Retinal pigment epithelial cell (primary cell): ENCODE measurements around the gene SYNJ2.
A peak's percentile ranks its signal among the peaks of the same experiment; 100 is the strongest.

ENCODE experiments used
- DNase-seq: peaks from one replicate; pipeline ENCODE4 v3.0.0-alpha.2; 2010; ENCODE audit warnings: low read depth
- H3K4me3 ChIP-seq: 2 replicates; pipeline ENCODE4 v1.5.1; 2011; ENCODE audit warnings: mild to moderate bottlenecking, low read length, control low read depth, moderate library complexity
- TF ChIP-seq, protein P1 (sequence below): conservative IDR thresholded peaks from 2 replicates; pipeline ENCODE4 v1.5.1; 2011; ENCODE audit warnings: low read depth, low read length, control low read depth, inconsistent platforms

SYNJ2 gene

DNA sequence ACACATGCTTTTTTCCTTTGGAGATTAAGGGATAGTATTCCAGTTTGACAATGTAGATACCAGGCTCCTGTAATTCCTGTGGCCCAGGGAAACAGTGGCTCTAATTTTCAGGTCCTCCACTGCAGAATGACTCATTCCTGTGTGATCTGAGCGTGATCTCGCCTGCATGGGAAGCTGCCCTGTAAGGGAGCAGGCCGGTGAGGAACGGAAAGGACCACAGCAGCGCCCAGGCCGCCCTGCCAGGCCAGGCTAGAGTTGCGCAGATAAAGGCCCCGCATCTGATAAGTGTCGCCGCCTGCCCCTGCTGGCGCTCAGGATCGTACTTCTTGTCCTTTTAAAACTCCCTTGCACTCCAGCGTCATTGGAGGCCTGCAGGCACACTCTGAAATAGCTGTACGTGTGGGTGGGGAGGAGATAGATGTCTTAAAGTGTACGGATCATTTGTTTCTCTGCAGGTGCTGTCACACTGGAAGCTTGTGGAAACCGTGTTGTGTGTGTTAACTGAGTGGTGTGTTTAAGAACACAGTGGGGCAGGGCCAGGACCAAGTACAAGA lies 60.7 kb downstream of the SYNJ2 start:
- H3K4me3 ChIP-seq: no peak overlapping the region
- TF ChIP-seq, protein P1, sequence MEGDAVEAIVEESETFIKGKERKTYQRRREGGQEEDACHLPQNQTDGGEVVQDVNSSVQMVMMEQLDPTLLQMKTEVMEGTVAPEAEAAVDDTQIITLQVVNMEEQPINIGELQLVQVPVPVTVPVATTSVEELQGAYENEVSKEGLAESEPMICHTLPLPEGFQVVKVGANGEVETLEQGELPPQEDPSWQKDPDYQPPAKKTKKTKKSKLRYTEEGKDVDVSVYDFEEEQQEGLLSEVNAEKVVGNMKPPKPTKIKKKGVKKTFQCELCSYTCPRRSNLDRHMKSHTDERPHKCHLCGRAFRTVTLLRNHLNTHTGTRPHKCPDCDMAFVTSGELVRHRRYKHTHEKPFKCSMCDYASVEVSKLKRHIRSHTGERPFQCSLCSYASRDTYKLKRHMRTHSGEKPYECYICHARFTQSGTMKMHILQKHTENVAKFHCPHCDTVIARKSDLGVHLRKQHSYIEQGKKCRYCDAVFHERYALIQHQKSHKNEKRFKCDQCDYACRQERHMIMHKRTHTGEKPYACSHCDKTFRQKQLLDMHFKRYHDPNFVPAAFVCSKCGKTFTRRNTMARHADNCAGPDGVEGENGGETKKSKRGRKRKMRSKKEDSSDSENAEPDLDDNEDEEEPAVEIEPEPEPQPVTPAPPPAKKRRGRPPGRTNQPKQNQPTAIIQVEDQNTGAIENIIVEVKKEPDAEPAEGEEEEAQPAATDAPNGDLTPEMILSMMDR: peak; percentile 1
- DNase-seq: peak; percentile 95

DNA sequence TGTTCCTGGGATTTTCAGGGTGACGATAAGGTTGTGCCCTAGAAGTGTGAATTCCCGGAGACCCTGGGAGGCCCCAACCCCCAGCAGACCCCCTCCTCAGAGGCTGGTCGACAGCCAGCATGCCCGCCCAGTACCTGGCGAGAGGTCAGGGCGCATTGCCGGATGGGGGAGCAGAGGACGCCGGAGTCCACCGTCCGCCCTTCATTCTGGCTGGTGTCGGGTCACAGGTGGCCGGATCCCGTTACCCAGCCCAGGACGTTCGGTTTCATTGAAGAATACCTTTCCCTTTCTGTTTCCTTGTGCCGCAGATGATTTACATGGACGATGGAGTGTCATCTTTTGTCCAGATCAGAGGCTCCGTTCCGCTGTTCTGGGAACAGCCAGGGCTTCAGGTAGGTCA lies 61.3 kb downstream of the SYNJ2 start:
- DNase-seq: no peak
- TF ChIP-seq, protein P1: no peak
- no peak overlapping the region for H3K4me3 ChIP-seq

DNA sequence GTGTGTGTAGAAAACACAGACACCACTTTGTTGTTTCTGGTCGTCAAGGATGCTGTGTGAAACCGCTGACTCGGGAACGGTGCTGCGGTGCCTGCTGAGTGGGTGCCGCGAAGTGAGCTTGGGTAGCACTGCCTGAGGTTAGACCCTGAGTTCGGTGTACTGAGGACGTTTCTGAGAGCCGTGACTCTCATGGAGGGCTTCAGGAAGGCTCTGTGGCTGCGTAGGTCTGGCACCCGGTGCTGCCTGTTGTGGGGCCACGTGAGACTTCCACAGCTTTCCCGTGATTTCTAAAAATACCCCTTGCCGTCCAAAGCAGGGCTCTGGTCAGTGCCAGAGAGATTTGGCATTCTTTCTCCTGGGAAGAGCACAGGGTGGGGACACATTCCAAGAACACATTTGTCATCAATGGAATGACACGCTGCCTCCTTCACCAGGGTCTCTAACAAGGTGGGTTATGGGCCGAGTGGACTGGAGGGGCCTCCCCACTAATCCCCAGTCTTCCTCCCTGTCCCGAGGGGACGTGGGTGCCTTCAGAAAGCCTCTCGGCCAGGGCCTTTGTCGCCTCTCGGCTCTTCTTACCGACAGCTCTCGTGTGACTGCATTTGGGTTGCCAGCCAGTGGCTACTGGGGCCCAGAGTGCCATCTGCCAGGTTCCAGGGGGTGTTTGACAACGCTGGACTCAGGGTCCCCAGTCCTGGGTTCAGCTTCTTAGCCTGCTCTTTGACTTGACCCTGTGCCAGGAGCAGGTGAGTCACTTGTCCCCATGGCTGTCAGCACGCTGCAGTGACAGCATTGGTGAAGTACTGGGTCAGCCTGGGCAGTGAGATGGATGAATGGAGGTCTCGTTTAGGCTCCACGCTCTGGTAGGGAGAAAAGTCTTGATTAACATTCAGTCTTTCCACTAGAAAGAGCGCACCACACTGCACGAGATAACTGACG lies 62.2 kb downstream of the SYNJ2 start:
- TF ChIP-seq, protein P1: no peak
- no peak for DNase-seq
- no peak overlapping the region for H3K4me3 ChIP-seq

DNA sequence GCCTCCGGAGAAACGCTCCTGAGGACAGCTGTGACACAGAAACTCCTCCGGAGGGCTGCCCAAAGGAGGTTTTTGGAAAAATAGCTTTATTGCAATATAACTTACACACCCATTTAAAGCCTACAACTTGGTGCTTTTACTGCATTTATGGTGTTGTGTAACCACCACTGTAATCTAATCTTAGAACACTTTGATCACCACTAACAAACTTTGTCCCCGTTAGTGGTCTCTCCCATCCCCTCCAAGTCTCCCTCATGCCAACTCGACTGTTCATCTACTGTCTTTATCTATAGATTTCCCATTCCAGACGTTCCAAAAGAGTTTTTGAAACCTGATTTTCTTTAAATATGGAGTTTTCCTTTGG lies 62.8 kb downstream of the SYNJ2 start:
- DNase-seq: no peak
- H3K4me3 ChIP-seq: no peak overlapping the region
- TF ChIP-seq, protein P1: no peak

DNA sequence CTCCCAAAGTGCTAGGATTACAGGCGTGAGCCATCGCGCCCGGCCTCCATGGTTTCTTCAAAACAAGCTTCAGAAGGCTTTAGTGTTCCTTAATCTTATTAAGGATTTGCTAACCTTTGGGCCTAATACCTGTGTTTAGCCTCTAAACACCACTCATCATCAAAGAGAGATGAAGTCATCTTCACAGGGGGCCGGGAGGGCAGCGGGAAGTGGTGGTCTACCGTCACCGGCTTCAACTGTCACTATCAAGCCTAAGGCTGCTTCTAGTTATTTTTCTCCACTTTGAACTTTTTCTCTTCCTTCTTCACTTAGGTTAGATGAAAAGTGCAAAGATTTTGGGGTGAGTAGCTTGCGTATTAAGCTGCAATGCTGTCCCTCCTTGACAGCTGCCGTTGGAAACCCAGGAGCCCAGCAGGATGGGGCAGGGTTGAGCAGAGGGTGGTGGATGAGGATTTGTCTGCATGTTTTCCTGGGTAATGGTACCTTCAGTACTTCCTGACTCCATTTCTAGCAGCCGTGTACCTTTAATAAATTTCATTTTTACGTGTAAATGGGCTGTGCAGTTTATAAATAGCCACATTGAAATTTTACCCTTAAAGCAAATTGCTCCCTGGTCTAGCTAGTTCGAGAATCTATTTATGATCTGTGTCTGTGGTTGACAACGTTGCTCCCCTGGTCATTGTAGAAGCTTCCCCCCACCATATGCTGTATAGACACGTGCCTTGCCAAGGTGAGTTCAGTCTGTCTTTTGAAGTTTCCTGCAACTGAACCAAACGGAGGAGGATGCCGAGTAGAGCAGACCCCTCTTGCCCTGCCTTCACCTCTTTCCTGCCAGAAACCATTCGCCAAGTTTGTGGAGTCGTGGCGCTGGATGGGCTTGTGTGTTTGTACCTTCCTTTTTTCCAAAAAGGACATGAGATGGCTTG lies 64.8 kb downstream of the SYNJ2 start:
- TF ChIP-seq, protein P1: no peak
- no peak for DNase-seq
- H3K4me3 ChIP-seq: no peak overlapping the region

DNA sequence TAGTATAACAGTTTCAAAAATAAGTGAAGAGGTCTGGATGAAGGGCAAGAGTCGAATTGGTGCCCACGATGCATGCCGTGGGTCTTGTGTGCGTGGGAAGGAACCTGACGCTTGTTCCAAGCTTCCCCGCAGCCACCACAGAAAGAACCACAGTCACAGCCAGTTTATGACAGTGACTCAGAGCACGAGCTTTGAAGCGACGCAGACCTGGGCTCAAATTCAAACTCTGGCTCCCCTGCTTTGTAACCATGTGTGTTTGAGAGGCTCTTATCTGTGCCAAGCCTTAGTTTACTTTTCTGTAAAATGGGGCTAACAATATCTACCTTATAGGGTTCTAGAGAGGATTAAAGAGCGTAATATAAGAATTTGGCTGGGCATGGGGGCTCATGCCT lies 65.5 kb downstream of the SYNJ2 start:
- TF ChIP-seq, protein P1: no peak
- no peak for DNase-seq
- H3K4me3 ChIP-seq: no peak overlapping the region
